Vagina (tissue), 2 donors: ENCODE data around the gene IVD.

Source experiments
- CTCF ChIP-seq, 3 experiments: fragments of 450-650 bp in 2 of 3; fragments of 200-600 bp in 1 of 3; sonication (generic) in 1 of 3; IDR thresholded peaks; one replicate each; pipeline ENCODE4 v1.5.1; 2017 to 2019; ENCODE audit warnings: antibody characterized with exemption in 3 of 3, mild to moderate bottlenecking in 2 of 3, moderate library complexity in 2 of 3
- POLR2A ChIP-seq, 2 donors: fragments of 450-650 bp; IDR thresholded peaks; one replicate each; pipeline ENCODE4 v1.6.1; 2017; ENCODE audit warnings: antibody characterized with exemption in 2 of 2, mild to moderate bottlenecking in 2 of 2, moderate library complexity in 2 of 2
- POLR2AphosphoS5 ChIP-seq, 2 donors: sonication (generic); formaldehyde crosslinking; IDR thresholded peaks; one replicate each; pipeline ENCODE4 v1.9.0; 2017; ENCODE audit warnings: antibody characterized with exemption in 2 of 2, mild to moderate bottlenecking in 2 of 2, low read depth in 1 of 2; ENCODE audit not compliant: insufficient read depth in 1 of 2

DNA sequence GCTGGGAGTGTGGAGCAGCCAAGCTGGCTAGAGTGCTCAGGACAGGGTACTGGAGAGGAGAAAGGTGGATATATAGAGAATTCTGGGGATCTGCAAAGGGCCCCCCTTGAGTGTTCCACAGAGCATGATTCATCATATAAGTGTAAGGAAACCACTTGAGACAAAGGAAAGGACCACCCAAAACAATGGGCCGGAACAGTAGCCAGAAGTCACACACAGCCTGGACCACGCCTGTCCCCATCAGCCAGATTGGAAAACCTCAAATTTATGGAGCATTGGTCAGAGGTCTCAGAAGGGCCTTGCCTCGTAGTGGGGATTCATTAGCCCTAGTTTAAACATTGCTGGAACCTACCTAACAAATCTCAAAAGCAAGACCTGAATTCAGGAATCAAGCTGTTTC is 28.0 kb upstream of the IVD start:
- TF ChIP-seq CTCF (IDR thresholded peaks at IDR 0.05) (no peak), POLR2A (IDR thresholded peaks at IDR 0.05) (no peak), POLR2AphosphoS5 (IDR thresholded peaks at IDR 0.05; ENCODE audit: insufficient read depth in 1 of 2, low read depth in 1 of 2) (no peak)
